DLD1 (cell line): ENCODE results near the gene CYTH4.

ENCODE experiments used
- in situ Hi-C: cut with HindIII; loops from 2 replicates; pipeline ENCODE4 v1.10.0; 2017; ENCODE audit warnings: low sequenced_read_pairs

CYTH4 gene

GRCh38 chr22:37267661-37268413 lies 14.5 kb upstream of the CYTH4 start:
- in situ Hi-C loops, result loop anchor here (10.0 kb wide), 1 partner anchor 233 kb away; no protein-coding TSS in a partner anchor

- in situ Hi-C loops, result loop anchor here (10.0 kb wide), 1 partner anchor 235 kb away; no protein-coding TSS in a partner anchor
These were observed 12.2 kb upstream of the CYTH4 start for GRCh38 chr22:37269936-37270678.

- in situ Hi-C loops, result no loop called here
These were observed 11.2 kb upstream of the CYTH4 start for GRCh38 chr22:37270928-37271650.

- in situ Hi-C loops, result no loop called here
These were observed 9.0 kb upstream of the CYTH4 start for GRCh38 chr22:37273126-37273845.

GRCh38 chr22:37273846-37274225 lies 8.5 kb upstream of the CYTH4 start:
- in situ Hi-C loops, result no loop called here

GRCh38 chr22:37274380-37274862 lies 7.9 kb upstream of the CYTH4 start:
- in situ Hi-C loops, result no loop called here

- in situ Hi-C loops, result no loop called here
These were observed 7.2 kb upstream of the CYTH4 start for GRCh38 chr22:37275134-37275533.

- in situ Hi-C loops, result no loop called here
These were observed 6.7 kb upstream of the CYTH4 start for GRCh38 chr22:37275622-37276021.

- in situ Hi-C loops, result no loop called here
These were observed 5.5 kb upstream of the CYTH4 start for GRCh38 chr22:37276776-37277175.

GRCh38 chr22:37277384-37277783 lies 4.9 kb upstream of the CYTH4 start:
- in situ Hi-C loops, result no loop called here

GRCh38 chr22:37278261-37278660 lies 4.0 kb upstream of the CYTH4 start:
- in situ Hi-C loops, result no loop called here

- in situ Hi-C loops, result no loop called here
These were observed 2.8 kb upstream of the CYTH4 start for GRCh38 chr22:37279331-37280181.

GRCh38 chr22:37280718-37281117 lies 1.6 kb upstream of the CYTH4 start:
- in situ Hi-C loops, result no loop called here

GRCh38 chr22:37281195-37281594 lies 1.1 kb upstream of the CYTH4 start:
- in situ Hi-C loops, result no loop called here

- in situ Hi-C loops, result no loop called here
These were observed 493 bp upstream of the CYTH4 start for GRCh38 chr22:37281646-37282384.

GRCh38 chr22:37283393-37283937 lies 1.2 kb downstream of the CYTH4 start:
- in situ Hi-C loops, result no loop called here

GRCh38 chr22:37284126-37284804 lies 2.0 kb downstream of the CYTH4 start:
- in situ Hi-C loops, result no loop called here

- in situ Hi-C loops, result no loop called here
These were observed 2.6 kb downstream of the CYTH4 start for GRCh38 chr22:37284805-37285355.
